K562 (cell line): ENCODE measurements around the gene CLIC5. TPM values are rescaled to one million over a fixed set of nuclear protein-coding genes. Genes with fewer than 3 reads are reported as not detected.

Experiments used
- ATAC-seq: fragments of 200-7000 bp; cut with Tn5 transposase; 3 replicates; pipeline ENCODE4 v1.9.1; 2020; ENCODE audit warnings: moderate library complexity
- BruUV-seq: library from RNA; stranded (reverse); fragments of 400-500 nt; replicated peaks from 2 replicates; lab custom pipeline; 2021; lab: Mats Ljungman, UMichigan
- CTCF ChIA-PET: fragments of 300-600 bp; formaldehyde crosslinking; extraction: SDS; loops from one replicate; lab custom pipeline; 2021; ENCODE audit warnings: low intra/inter-chr PET ratio; lab: Yijun Ruan, JAX
- POLR2A ChIA-PET: fragments of 300-600, 350-650 bp; sonication (Branson Sonifier 250); formaldehyde crosslinking; extraction: SDS; loops from one replicate; lab custom pipeline; 2021; ENCODE audit warnings: antibody characterized with exemption, inconsistent platforms; lab: Yijun Ruan, JAX
- DNase-seq, 4 experiments: peaks; one replicate each; pipeline versions ENCODE4 v3.0.0 to v3.0.0-alpha.2; 2011 to 2018; ENCODE audit warnings: low spot score in 3 of 4, mixed read lengths in 3 of 4; ENCODE audit errors: extremely low read depth in 1 of 4
- FAIRE-seq: peaks from 2 replicates; lab custom pipeline; 2011; peaks lifted over from hg19 to GRCh38; lab: Jason Lieb, UNC
- H2AFZ ChIP-seq: 2 replicates; pipeline ENCODE4 v1.6.0; 2011; ENCODE audit warnings: low read depth, low read length, control low read depth, inconsistent platforms
- H3K27ac ChIP-seq: fragments of 200-600 bp; 3 replicates; pipeline ENCODE4 v1.8.0; 2011; ENCODE audit warnings: low read depth, mild to moderate bottlenecking, control low read depth, inconsistent platforms, low read length, moderate library complexity, mixed read lengths; ENCODE audit errors: extremely low read depth
- H3K27me3 ChIP-seq, 2 experiments: fragments of 300-600 bp in 1 of 2; 2 replicates in 1 of 2; 3 replicates in 1 of 2; pipeline versions ENCODE4 v1.6.0 to v1.8.0; 2011; ENCODE audit warnings: inconsistent platforms in 2 of 2, low read length in 2 of 2, mild to moderate bottlenecking in 1 of 2, mixed read lengths in 1 of 2, moderate library complexity in 1 of 2; ENCODE audit not compliant: control insufficient read depth in 2 of 2, insufficient read depth in 2 of 2
- H3K36me3 ChIP-seq: fragments of 300-600 bp; 3 replicates; pipeline ENCODE4 v1.8.0; 2011; ENCODE audit warnings: mild to moderate bottlenecking, low read length, inconsistent platforms; ENCODE audit not compliant: control insufficient read depth, insufficient read depth
- H3K4me1 ChIP-seq, 2 experiments: fragments of 200-600 bp in 1 of 2; replicated peaks in 1 of 2; 2 replicates in 1 of 2; 3 replicates in 1 of 2; pipeline versions ENCODE4 v1.5.1 to v1.8.0; 2011; ENCODE audit warnings: inconsistent platforms in 2 of 2, low read length in 2 of 2, mild to moderate bottlenecking in 1 of 2, mixed read lengths in 1 of 2, moderate library complexity in 1 of 2; ENCODE audit not compliant: control insufficient read depth in 2 of 2, insufficient read depth in 2 of 2
- H3K4me2 ChIP-seq: 2 replicates; pipeline ENCODE4 v1.6.1; 2011; ENCODE audit warnings: low read length, control low read depth, inconsistent platforms, mixed read lengths; ENCODE audit not compliant: insufficient read depth
- H3K4me3 ChIP-seq: fragments of 200-600 bp; sonication (generic), shearing (Covaris generic); 2 replicates; pipeline ENCODE4 v1.5.1; 2016; ENCODE audit warnings: control low read depth, inconsistent platforms
- H3K79me2 ChIP-seq: fragments of 200-600 bp; 3 replicates; pipeline ENCODE4 v1.8.0; 2011; ENCODE audit warnings: low read length, inconsistent platforms; ENCODE audit not compliant: control insufficient read depth, insufficient read depth
- H3K9ac ChIP-seq, 2 experiments: 2 replicates each; pipeline versions ENCODE4 v1.6.0 to v1.6.1; 2011; ENCODE audit warnings: low read depth in 2 of 2, low read length in 2 of 2, control low read depth in 1 of 2, inconsistent platforms in 1 of 2, mild to moderate bottlenecking in 1 of 2, mixed read lengths in 1 of 2; ENCODE audit not compliant: insufficient read depth in 1 of 2
- H3K9me1 ChIP-seq: one replicate; pipeline ENCODE4 v1.6.0; 2011; ENCODE audit warnings: inconsistent platforms, mild to moderate bottlenecking, low read length, moderate library complexity; ENCODE audit not compliant: control insufficient read depth, insufficient read depth
- H3K9me3 ChIP-seq: replicated peaks from 2 replicates; pipeline ENCODE4 v1.5.1; 2011; ENCODE audit warnings: low read depth, low read length, inconsistent platforms; ENCODE audit not compliant: control insufficient read depth, insufficient read depth
- H4K20me1 ChIP-seq: replicated peaks from 2 replicates; pipeline ENCODE4 v1.6.1; 2011; ENCODE audit warnings: low read length, inconsistent platforms, mixed read lengths; ENCODE audit not compliant: control insufficient read depth, insufficient read depth
- CCAR2 ChIP-seq: fragments of 200-400 bp; formaldehyde crosslinking; IDR thresholded peaks from 2 replicates; pipeline ENCODE4 v1.6.1; 2017; ENCODE audit warnings: mild to moderate bottlenecking, low read depth, low read length
- CEBPG ChIP-seq, 3 experiments: fragments of 200-800 bp in 1 of 3; sonication (Bioruptor generic) in 1 of 3; sonication (generic) in 1 of 3; formaldehyde crosslinking in 1 of 3; IDR thresholded peaks in 2 of 3; conservative IDR thresholded peaks in 1 of 3; 2 replicates each; pipeline versions ENCODE4 v1.6.1 to v1.8.0; 2016 to 2022; ENCODE audit warnings: missing compliant biosample characterization in 2 of 3, missing genetic modification characterization in 2 of 3, mild to moderate bottlenecking in 1 of 3, missing genetic modification reagents in 1 of 3
- FOXA1 ChIP-seq: fragments of 450-650 bp; IDR thresholded peaks from 2 replicates; pipeline ENCODE4 v1.6.1; 2016; ENCODE audit warnings: mild to moderate bottlenecking, borderline replicate concordance
- GABPA ChIP-seq: fragments of 200-800 bp; sonication (Bioruptor generic); conservative IDR thresholded peaks from 2 replicates; pipeline ENCODE4 v1.6.1; 2016; ENCODE audit warnings: low read depth, missing genetic modification characterization, missing compliant biosample characterization
- LARP7 ChIP-seq: fragments of 450-650 bp; IDR thresholded peaks from 2 replicates; pipeline ENCODE4 v1.6.1; 2016
- MTA3 ChIP-seq: fragments of 450-650 bp; formaldehyde crosslinking; IDR thresholded peaks from 2 replicates; pipeline ENCODE4 v1.6.1; 2017; ENCODE audit warnings: mild to moderate bottlenecking, borderline replicate concordance
- NFYB ChIP-seq: IDR thresholded peaks from 2 replicates; pipeline ENCODE4 v1.6.1; 2011; ENCODE audit warnings: mild to moderate bottlenecking, moderate library complexity; ENCODE audit not compliant: insufficient read length; ENCODE audit errors: extremely low read depth
- PHB ChIP-seq: fragments of 250-450 bp; sonication (Bioruptor Pico); IDR thresholded peaks from 2 replicates; pipeline ENCODE4 v1.5.0; 2021
- RAD51 ChIP-seq: fragments of 450-650 bp; IDR thresholded peaks from 2 replicates; pipeline ENCODE4 v1.7.1; 2016; ENCODE audit warnings: low read depth, mild to moderate bottlenecking, borderline replicate concordance
- TFAM ChIP-seq: fragments of 250-450 bp; sonication (Bioruptor Pico); conservative IDR thresholded peaks from 2 replicates; pipeline ENCODE4 v1.5.0; 2021; ENCODE audit warnings: mild to moderate bottlenecking, moderate library complexity
- TSC22D4 ChIP-seq: fragments of 450-650 bp; IDR thresholded peaks from 2 replicates; pipeline ENCODE4 v1.6.1; 2016; ENCODE audit warnings: missing genetic modification characterization, missing biosample characterization, control low read depth
- XRCC3 ChIP-seq: fragments of 450-650 bp; IDR thresholded peaks from 2 replicates; pipeline ENCODE4 v1.6.1; 2017; ENCODE audit warnings: mild to moderate bottlenecking, moderate library complexity
- ZNF384 ChIP-seq: IDR thresholded peaks from 2 replicates; pipeline ENCODE4 v1.6.1; 2012; ENCODE audit warnings: low read depth, low read length, improper control_type of control experiment
- whole genome bisulfite sequencing: fragments of 100-300 bp; shearing (Covaris generic); methylation state at CpG from one replicate; pipeline ENCODE4 v1.1.6; 2016; ENCODE audit warnings: low coverage, mixed read lengths; ENCODE audit not compliant: insufficient coverage; ENCODE audit errors: missing lambda C conversion rate; 5-methylcytosine and 5-hydroxymethylcytosine counted together
- in situ Hi-C: fragments of 300-500 bp; cut with MboI; formaldehyde crosslinking; loops from 4 replicates; pipeline ENCODE4 v1.15.0; 2018; ENCODE audit warnings: inconsistent platforms, mixed read lengths
- intact Hi-C: fragments of 100-400 bp; cut with micrococcal nuclease; formaldehyde crosslinking; loops from 2 replicates; pipeline ENCODE4 v1.14.2; 2022
- polyA plus RNA-seq, 8 experiments: library from polyadenylated mRNA; depleted of rRNA in 4 of 8; stranded (reverse) in 5 of 8; unstranded in 3 of 8; fragments of >200 nt; fragmentation: Nextera tagmentation in 2 of 8; fragmentation: Illumina TruSeq in 1 of 8; extraction: Ambion mirVana in 2 of 8; extraction: Trizol in 1 of 8; gene quantifications; 2 replicates each; pipeline versions ENCODE4 v1.2.1 to v1.2.3, GENCODE V29; 2011 to 2014; ENCODE audit warnings: inconsistent platforms in 1 of 8, missing spikeins in 1 of 8
- total RNA-seq, 7 experiments: library from RNA; depleted of rRNA in 6 of 7; stranded (reverse); fragments of >200 nt in 6 of 7; fragmentation: Illumina TruSeq in 2 of 7; extraction: Trizol in 2 of 7; gene quantifications; 2 replicates each; pipeline versions ENCODE4 v1.2.1 to v1.2.3, GENCODE V29; 2011 to 2021; ENCODE audit warnings: low replicate concordance in 1 of 7
- TF ChIP-seq, protein P1 (sequence below): sonication (generic); formaldehyde crosslinking; IDR thresholded peaks from 2 replicates; pipeline ENCODE4 v1.9.0; 2022; ENCODE audit warnings: mild to moderate bottlenecking, missing genetic modification reagents
- TF ChIP-seq, protein P2 (sequence below): sonication (generic); formaldehyde crosslinking; IDR thresholded peaks from 2 replicates; pipeline ENCODE4 v1.5.0; 2020; ENCODE audit warnings: missing genetic modification reagents

CLIC5 gene
- total and polyA plus RNA-seq, 9 of the 15 experiments (the other 6 are each of a cell fraction or from before 2014, with no cell fraction given): 0.31 TPM; not detected in 8

DNA sequence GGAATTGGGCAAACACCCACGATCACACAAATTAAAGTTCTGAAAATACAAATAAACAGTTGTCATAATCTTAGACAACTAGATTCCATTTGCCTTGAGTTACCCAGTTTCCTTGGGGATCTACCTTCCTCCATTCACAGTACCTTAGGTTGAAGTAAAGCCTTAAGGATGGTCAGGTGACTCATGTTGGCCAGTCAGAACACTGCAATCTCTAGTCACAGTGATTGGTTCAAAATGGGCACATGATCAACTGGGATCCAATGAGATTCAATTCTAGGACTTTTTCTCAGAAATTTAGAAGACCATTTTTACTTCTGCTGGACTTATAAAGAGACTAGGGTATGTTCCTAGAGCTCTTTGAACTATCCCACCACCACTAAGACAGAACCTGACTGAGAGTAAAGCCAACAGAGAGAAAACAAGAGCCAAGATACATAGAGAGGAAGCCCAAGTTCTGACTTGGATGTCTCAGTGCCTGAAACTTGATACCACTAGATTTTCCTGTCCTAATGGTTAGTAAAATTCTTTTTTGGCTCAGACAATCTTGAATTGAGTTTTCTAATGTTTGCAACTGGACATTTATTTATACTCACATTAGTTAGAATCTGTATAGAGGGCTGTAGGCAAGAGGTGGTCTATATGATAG is 8.6 kb upstream of the CLIC5 start:
- intact Hi-C loops (no loop called here), in situ Hi-C loops (no loop called here)
- H3K4me2 ChIP-seq: no peak overlapping the region
- FAIRE-seq: peak; percentile 51
- TF ChIP-seq FOXA1 (no peak), LARP7 (no peak), PHB (CRISPR knock-in tag) (no peak), XRCC3 (no peak), ZNF384 (no peak), TSC22D4 (tag) (no peak), CCAR2 (no peak), GABPA (no peak), CEBPG (CRISPR knock-in tag; IDR thresholded peaks at IDR 0.05) (no peak), CEBPG (tag; conservative IDR thresholded peaks at IDR 0.05 in 1 of 2, IDR thresholded peaks at IDR 0.05 in 1 of 2) (no peak), NFYB (peak; percentile 63), TFAM (CRISPR knock-in tag) (no peak), MTA3 (no peak), RAD51 (peak; percentile 65; the same call in 1 of the 2 replicates)
- TF ChIP-seq, protein P1, sequence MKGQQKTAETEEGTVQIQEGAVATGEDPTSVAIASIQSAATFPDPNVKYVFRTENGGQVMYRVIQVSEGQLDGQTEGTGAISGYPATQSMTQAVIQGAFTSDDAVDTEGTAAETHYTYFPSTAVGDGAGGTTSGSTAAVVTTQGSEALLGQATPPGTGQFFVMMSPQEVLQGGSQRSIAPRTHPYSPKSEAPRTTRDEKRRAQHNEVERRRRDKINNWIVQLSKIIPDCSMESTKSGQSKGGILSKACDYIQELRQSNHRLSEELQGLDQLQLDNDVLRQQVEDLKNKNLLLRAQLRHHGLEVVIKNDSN (CRISPR knock-in tag): peak; percentile 56; the same call in 1 of the 2 replicates
- TF ChIP-seq, protein P2, sequence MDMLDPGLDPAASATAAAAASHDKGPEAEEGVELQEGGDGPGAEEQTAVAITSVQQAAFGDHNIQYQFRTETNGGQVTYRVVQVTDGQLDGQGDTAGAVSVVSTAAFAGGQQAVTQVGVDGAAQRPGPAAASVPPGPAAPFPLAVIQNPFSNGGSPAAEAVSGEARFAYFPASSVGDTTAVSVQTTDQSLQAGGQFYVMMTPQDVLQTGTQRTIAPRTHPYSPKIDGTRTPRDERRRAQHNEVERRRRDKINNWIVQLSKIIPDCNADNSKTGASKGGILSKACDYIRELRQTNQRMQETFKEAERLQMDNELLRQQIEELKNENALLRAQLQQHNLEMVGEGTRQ (CRISPR knock-in tag): peak; percentile 77
- no peaks in the 10 kb centered on the region for H3K27me3 ChIP-seq
- no peaks in the 10 kb centered on the region for H4K20me1 ChIP-seq
- ATAC-seq: no peak
- no peak overlapping the region for H2AFZ ChIP-seq
- no peak overlapping the region for H3K27ac ChIP-seq
- H3K9ac ChIP-seq: no peak overlapping the region
- H3K9me3 ChIP-seq: no peaks in the 10 kb centered on the region
- WGBS: 0% methylated on average over 1 of the region's 1 CpG
- H3K79me2 ChIP-seq: no peaks in the 10 kb centered on the region
- H3K36me3 ChIP-seq: no peaks in the 10 kb centered on the region
- ChIA-PET CTCF (no interaction called here), POLR2A (interaction anchor here (1.0 kb wide), 1 partner anchor 10 kb away, joined by 3 read pairs; no protein-coding TSS in a partner anchor)
- H3K9me1 ChIP-seq: no peaks in the 10 kb centered on the region
- H3K4me3 ChIP-seq: no peak overlapping the region
- no TSS peak for BruUV-seq
- no peaks in the 10 kb centered on the region for H3K4me1 ChIP-seq
- peak in 3 of 4 experiments; percentile 30 to 60 (median 57) for DNase-seq
